OCI-LY1 (cell line): ENCODE data around the gene C4A.
"Not testable (repeated sequence)": the region's sequence is repeated elsewhere in the genome, so short reads cannot be mapped to it uniquely, and the experiment has no call there.

ENCODE experiments used
- H2AFZ ChIP-seq: fragments of 200-600 bp; sonication (generic), shearing (Covaris generic); 2 replicates; pipeline ENCODE4 v1.6.0; 2014; ENCODE audit warnings: antibody characterized with exemption, mild to moderate bottlenecking, low read length
- H3F3A ChIP-seq: fragments of 200-600 bp; sonication (generic), shearing (Covaris generic); 2 replicates; pipeline ENCODE4 v1.6.0; 2014; ENCODE audit warnings: mild to moderate bottlenecking, antibody characterized with exemption, low read length, moderate library complexity; ENCODE audit not compliant: insufficient read depth
- H3K27ac ChIP-seq: fragments of 200-600 bp; sonication (generic); 2 replicates; pipeline ENCODE4 v1.5.1; 2014; ENCODE audit warnings: low read length, mixed run types, mild to moderate bottlenecking, low read depth; ENCODE audit not compliant: poor library complexity, severe bottlenecking
- H3K27me3 ChIP-seq: fragments of 200-600 bp; sonication (generic); 2 replicates; pipeline ENCODE4 v1.6.0; 2014; ENCODE audit warnings: antibody characterized with exemption, mild to moderate bottlenecking, low read length, moderate library complexity; ENCODE audit not compliant: insufficient read depth
- H3K36me3 ChIP-seq: fragments of 200-600 bp; sonication (generic); 2 replicates; pipeline ENCODE4 v1.6.1; 2014; ENCODE audit warnings: mild to moderate bottlenecking, antibody characterized with exemption, low read length, moderate library complexity, mixed read lengths; ENCODE audit not compliant: insufficient read depth
- H3K4me1 ChIP-seq: fragments of 200-600 bp; sonication (generic); 2 replicates; pipeline ENCODE4 v1.5.1; 2014; ENCODE audit warnings: mild to moderate bottlenecking, low read length, moderate library complexity; ENCODE audit not compliant: insufficient read depth, severe bottlenecking
- H3K4me2 ChIP-seq: fragments of 200-600 bp; sonication (generic), shearing (Covaris generic); 2 replicates; pipeline ENCODE4 v1.6.1; 2014; ENCODE audit warnings: low read length
- H3K4me3 ChIP-seq: fragments of 200-600 bp; sonication (generic); 2 replicates; pipeline ENCODE4 v1.5.1; 2014; ENCODE audit warnings: low read length, low read depth, mild to moderate bottlenecking, mixed read lengths; ENCODE audit not compliant: poor library complexity, severe bottlenecking
- H3K79me2 ChIP-seq: fragments of 200-600 bp; shearing (Covaris generic); 2 replicates; pipeline ENCODE4 v1.6.1; 2016; ENCODE audit warnings: mixed run types, low read length, mixed read lengths; ENCODE audit not compliant: insufficient read depth
- H3K9ac ChIP-seq: fragments of 200-600 bp; sonication (generic), shearing (Covaris generic); 2 replicates; pipeline ENCODE4 v1.6.1; 2014; ENCODE audit warnings: mild to moderate bottlenecking, low read length, mixed read lengths
- H3K9me2 ChIP-seq: fragments of 200-600 bp; sonication (generic), shearing (Covaris generic); 2 replicates; pipeline ENCODE4 v1.6.1; 2014; ENCODE audit warnings: low read depth, mild to moderate bottlenecking, low read length, mixed read lengths
- H3K9me3 ChIP-seq: fragments of 200-600 bp; shearing (Covaris generic); 2 replicates; pipeline ENCODE4 v1.6.1; 2014; ENCODE audit warnings: low read length, mixed read lengths
- H4K20me1 ChIP-seq: fragments of 200-600 bp; sonication (generic), shearing (Covaris generic); 2 replicates; pipeline ENCODE4 v1.6.0; 2016; ENCODE audit warnings: mild to moderate bottlenecking, low read length; ENCODE audit not compliant: insufficient read depth
- EZH2 ChIP-seq: fragments of 200-600 bp; sonication (generic), shearing (Covaris generic); IDR thresholded peaks from 2 replicates; pipeline ENCODE4 v1.8.0; 2017; ENCODE audit warnings: borderline replicate concordance, mixed run types, mild to moderate bottlenecking, antibody characterized with exemption, low read length, moderate library complexity, mixed read lengths
- TF ChIP-seq, protein P1 (sequence below): fragments of 200-600 bp; sonication (generic), shearing (Covaris generic); IDR thresholded peaks from 2 replicates; pipeline ENCODE4 v1.5.1; 2017; ENCODE audit warnings: mild to moderate bottlenecking, antibody characterized with exemption, low read length, moderate library complexity, mixed read lengths

The C4A gene

DNA sequence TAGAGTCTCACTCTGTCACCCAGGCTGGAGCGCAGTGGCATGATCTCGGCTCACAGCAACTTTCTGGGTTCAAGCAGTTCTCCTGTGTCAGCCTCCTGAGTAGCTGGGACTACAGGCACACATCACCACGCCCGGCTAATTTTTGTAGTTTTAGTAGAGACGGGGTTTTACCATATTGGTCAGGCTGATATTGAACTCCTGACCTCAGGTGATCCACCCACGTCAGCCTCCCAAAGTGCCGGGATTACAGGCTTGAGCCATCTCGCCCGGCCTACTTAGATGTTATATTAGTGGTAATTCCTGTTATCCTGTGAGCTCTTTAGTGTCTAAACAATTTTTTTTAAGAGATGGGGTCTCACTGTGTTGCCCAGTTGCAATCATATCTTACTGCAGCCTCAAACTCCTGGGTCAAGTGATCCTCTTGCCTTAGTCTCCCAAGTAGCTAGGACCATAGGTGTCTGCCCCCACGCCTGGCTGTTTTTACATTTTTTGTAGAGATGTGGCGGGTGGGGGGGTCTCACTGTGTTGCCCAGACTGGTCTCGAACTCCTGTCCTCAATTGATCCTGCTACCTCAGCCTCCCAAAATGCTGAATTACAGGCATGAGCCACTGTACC, 3.9 kb upstream of the C4A start:
- Histone ChIP-seq H2AFZ (no peak overlapping the region), H3K9me2 (no peaks in the 10 kb centered on the region), H3K79me2 (no peaks in the 10 kb centered on the region), H3K4me1 (peaks cover 7% of the 10 kb centered on the region), H3K9ac (no peak overlapping the region), H3K4me2 (no peak overlapping the region), H3K36me3 (no peaks in the 10 kb centered on the region), H3K4me3 (no peak overlapping the region), H3K27me3 (no peaks in the 10 kb centered on the region), H4K20me1 (no peaks in the 10 kb centered on the region), H3F3A (0 out of 2 replicates have a peak, but pooled peaks cover 5% of the 10 kb centered on the region), H3K9me3 (no peaks in the 10 kb centered on the region), H3K27ac (no peak overlapping the region)
- no peak for TF ChIP-seq EZH2
- TF ChIP-seq, protein P1, sequence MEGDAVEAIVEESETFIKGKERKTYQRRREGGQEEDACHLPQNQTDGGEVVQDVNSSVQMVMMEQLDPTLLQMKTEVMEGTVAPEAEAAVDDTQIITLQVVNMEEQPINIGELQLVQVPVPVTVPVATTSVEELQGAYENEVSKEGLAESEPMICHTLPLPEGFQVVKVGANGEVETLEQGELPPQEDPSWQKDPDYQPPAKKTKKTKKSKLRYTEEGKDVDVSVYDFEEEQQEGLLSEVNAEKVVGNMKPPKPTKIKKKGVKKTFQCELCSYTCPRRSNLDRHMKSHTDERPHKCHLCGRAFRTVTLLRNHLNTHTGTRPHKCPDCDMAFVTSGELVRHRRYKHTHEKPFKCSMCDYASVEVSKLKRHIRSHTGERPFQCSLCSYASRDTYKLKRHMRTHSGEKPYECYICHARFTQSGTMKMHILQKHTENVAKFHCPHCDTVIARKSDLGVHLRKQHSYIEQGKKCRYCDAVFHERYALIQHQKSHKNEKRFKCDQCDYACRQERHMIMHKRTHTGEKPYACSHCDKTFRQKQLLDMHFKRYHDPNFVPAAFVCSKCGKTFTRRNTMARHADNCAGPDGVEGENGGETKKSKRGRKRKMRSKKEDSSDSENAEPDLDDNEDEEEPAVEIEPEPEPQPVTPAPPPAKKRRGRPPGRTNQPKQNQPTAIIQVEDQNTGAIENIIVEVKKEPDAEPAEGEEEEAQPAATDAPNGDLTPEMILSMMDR: no peak

DNA sequence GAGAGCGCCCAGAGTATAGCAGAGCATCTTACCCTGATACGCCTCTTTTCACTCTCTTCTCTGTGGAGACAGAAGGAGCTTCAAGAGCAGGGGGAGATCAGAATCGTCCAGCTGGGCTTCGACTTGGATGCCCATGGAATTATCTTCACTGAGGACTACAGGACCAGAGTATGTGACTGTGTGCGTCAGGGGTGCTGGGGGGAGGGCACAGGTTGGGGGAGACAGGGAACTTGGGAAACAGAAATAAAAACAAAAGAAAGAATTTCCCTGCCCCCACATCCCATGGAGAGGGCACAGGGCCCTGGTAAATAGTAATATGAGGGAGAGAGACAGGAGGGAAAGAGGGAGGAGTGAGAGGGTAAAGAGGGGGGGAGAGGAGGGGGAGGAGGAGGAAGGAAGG, 3.0 kb upstream of the C4A start:
- Histone ChIP-seq H3K27me3 (no peaks in the 10 kb centered on the region), H3K9me2 (no peaks in the 10 kb centered on the region), H4K20me1 (no peaks in the 10 kb centered on the region), H3K79me2 (no peaks in the 10 kb centered on the region), H3K9me3 (no peaks in the 10 kb centered on the region), H2AFZ (no peak overlapping the region), H3K27ac (no peak overlapping the region), H3K4me1 (no peaks in the 10 kb centered on the region), H3K4me2 (no peak overlapping the region), H3K9ac (no peak overlapping the region), H3F3A (0 out of 2 replicates have a peak, but pooled peaks cover 5% of the 10 kb centered on the region), H3K4me3 (no peak overlapping the region), H3K36me3 (no peaks in the 10 kb centered on the region)
- TF ChIP-seq, protein P1: no peak
- no peak for TF ChIP-seq EZH2

DNA sequence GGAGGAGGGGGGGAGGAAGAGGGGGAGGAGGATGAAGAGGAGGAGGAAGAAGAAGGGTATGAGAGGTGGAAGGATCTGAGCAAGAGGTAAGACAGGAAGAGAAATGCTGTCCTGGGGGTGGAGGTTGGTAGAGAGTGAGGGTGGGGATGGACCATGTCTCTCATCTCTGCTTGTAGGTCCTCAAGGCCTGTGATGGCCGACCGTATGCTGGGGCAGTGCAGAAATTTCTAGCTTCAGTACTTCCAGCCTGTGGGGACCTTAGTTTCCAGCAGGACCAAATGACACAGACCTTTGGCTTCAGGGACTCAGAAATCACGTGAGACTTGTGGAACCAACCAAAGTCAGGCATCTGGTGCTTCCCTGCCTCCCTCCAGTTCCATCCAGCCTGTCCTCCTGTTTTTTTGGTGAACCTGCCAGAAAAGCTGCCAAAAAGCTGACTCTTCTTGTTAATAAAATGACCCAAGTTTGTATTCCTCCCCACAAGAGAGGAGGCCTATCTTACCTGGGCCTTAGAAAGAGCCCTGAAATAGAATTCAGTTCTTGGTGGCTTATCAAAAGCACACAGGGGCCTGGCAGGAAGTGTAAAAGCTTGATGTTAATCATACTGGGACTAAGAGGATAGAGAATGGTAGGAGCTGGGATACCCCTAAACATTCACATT, 2.5 kb upstream of the C4A start:
- H4K20me1 ChIP-seq: no peaks in the 10 kb centered on the region
- no peak overlapping the region for H3K4me2 ChIP-seq
- no peak overlapping the region for H3K9ac ChIP-seq
- H3K27me3 ChIP-seq: no peaks in the 10 kb centered on the region
- H3K4me1 ChIP-seq: no peaks in the 10 kb centered on the region
- no peak overlapping the region for H2AFZ ChIP-seq
- H3K9me3 ChIP-seq: no peaks in the 10 kb centered on the region
- TF ChIP-seq EZH2: no peak
- TF ChIP-seq, protein P1: no peak
- H3K9me2 ChIP-seq: no peaks in the 10 kb centered on the region
- 0 out of 2 replicates have a peak, but pooled peaks cover 2% of the 10 kb centered on the region for H3F3A ChIP-seq
- H3K4me3 ChIP-seq: no peak overlapping the region
- H3K27ac ChIP-seq: no peak overlapping the region
- no peaks in the 10 kb centered on the region for H3K79me2 ChIP-seq
- H3K36me3 ChIP-seq: no peaks in the 10 kb centered on the region

DNA sequence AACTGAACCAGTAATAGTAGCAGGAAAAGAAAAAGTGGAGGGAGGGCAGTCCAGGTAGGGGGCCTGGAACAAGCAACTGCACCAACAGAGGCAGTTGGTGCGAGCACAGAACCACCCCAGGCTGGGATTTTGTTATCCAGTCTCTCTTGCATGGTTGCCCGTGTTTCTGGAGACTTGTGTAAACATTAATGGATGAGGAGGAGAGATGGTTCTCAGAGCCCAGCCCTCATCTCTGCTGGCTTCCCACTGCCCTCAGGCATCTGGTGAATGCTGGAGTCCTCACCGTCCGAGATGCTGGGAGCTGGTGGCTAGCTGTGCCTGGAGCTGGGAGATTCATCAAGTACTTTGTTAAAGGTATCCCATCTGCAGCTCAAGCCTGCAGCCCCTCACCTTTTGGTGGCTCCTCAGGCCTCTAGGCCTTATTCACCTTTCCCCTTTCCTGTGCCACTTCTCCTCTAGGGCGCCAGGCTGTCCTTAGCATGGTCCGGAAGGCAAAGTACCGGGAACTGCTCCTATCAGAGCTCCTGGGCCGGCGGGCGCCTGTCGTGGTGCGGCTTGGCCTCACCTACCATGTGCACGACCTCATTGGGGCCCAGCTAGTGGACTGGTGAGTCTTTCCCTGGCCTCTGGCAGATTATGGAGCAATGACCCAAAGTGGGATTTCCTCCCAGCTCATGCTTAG, 1.5 kb upstream of the C4A start:
- H3K9me2 ChIP-seq, H3K9ac ChIP-seq, H3K27ac ChIP-seq, H3K4me3 ChIP-seq, H3K4me2 ChIP-seq, H3K27me3 ChIP-seq, H3K4me1 ChIP-seq, H3K9me3 ChIP-seq, H2AFZ ChIP-seq, H3K36me3 ChIP-seq, H3K79me2 ChIP-seq, H4K20me1 ChIP-seq, H3F3A ChIP-seq: not testable (repeated sequence)

DNA sequence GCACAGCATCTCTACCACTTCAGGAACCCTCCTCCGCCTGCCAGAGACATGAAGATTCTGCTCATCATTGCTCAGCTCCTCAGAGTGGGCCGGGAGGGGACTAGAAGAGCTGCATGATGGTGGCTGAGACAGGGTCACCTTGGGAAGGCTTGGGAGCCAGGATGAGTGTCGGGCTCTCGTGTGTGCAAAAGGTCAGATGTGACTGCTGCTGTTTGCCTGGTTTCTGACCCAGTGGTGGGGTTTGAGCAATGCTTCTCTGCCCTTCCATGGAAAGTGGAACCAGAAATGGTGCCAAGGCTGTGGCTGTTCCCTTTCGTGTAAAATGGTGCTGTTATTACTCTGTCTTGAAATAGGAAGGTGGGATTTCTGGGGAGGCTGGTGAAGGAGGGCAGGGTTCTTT, 859 bp upstream of the C4A start:
- not testable (repeated sequence) for H3F3A ChIP-seq, H3K27me3 ChIP-seq

More for the DNA sequence above, 859 bp upstream of the C4A start:
- not testable (repeated sequence) for H3K4me1 ChIP-seq, H3K9me2 ChIP-seq, H3K36me3 ChIP-seq, H3K4me3 ChIP-seq, H3K9ac ChIP-seq, H3K79me2 ChIP-seq, H3K9me3 ChIP-seq, H2AFZ ChIP-seq, H4K20me1 ChIP-seq, H3K4me2 ChIP-seq, H3K27ac ChIP-seq
